NT2/D1 (cell line): ENCODE measurements around the gene CELSR1.

Experiments used
- YY1 ChIP-seq: IDR thresholded peaks from 2 replicates; pipeline ENCODE4 v1.6.1; 2011; ENCODE audit not compliant: insufficient read length, insufficient read depth
- ZNF274 ChIP-seq: IDR thresholded peaks from 2 replicates; pipeline ENCODE4 v1.6.1; 2011; ENCODE audit warnings: mild to moderate bottlenecking, low read depth, low read length

GRCh38 chr22:46449116-46449691, 88.2 kb downstream of the CELSR1 start:
- TF ChIP-seq YY1 (no peak), ZNF274 (no peak)
